Caco-2 (cell line): Measurements from ENCODE around the gene HEATR1. TPM values are rescaled to one million over a fixed set of nuclear protein-coding genes. Genes with fewer than 3 reads are reported as not detected.

ENCODE experiments used
- BruUV-seq: library from RNA; stranded (reverse); fragments of 400-500 nt; replicated peaks from 2 replicates; lab custom pipeline; 2021; lab: Mats Ljungman, UMichigan
- CTCF ChIA-PET: fragments of 300-600 bp; sonication (Branson Sonifier 250); formaldehyde crosslinking; loops from one replicate; lab custom pipeline; 2022; ENCODE audit warnings: antibody characterized with exemption; lab: Charles Lee
- POLR2A ChIA-PET: fragments of 300-600 bp; sonication (Branson Sonifier 250); formaldehyde crosslinking; loops from one replicate; lab custom pipeline; 2022; ENCODE audit warnings: antibody characterized with exemption; lab: Charles Lee
- DNase-seq, 2 experiments: peaks; one replicate each; pipeline versions ENCODE4 v3.0.0 to v3.0.0-alpha.2; 2020 to 2022
- H3K27me3 ChIP-seq: replicated peaks from 2 replicates; pipeline ENCODE4 v1.6.0; 2011; ENCODE audit warnings: low read length; ENCODE audit not compliant: control insufficient read depth, insufficient read depth
- H3K36me3 ChIP-seq: 2 replicates; pipeline ENCODE4 v1.5.1; 2011; ENCODE audit warnings: low read length; ENCODE audit not compliant: control insufficient read depth, insufficient read depth
- H3K4me1 ChIP-seq: fragments of 250-450 bp; sonication (Bioruptor Pico); 2 replicates; pipeline ENCODE4 v1.5.1; 2020; ENCODE audit warnings: mild to moderate bottlenecking
- H3K4me3 ChIP-seq: 2 replicates; pipeline ENCODE4 v1.5.1; 2011; ENCODE audit warnings: low read depth, mild to moderate bottlenecking, control low read depth, low read length
- H3K9me3 ChIP-seq: fragments of 250-450 bp; sonication (Bioruptor Pico); 2 replicates; pipeline ENCODE4 v1.5.1; 2020; ENCODE audit warnings: mild to moderate bottlenecking, moderate library complexity
- H3K27ac Mint-ChIP-seq: one replicate; pipeline ENCODE4 v1.8.0; 2022; ENCODE audit warnings: mixed read lengths; ENCODE audit not compliant: unreplicated experiment
- H3K27me3 Mint-ChIP-seq: one replicate; pipeline ENCODE4 v1.8.0; 2022; ENCODE audit warnings: mixed read lengths; ENCODE audit not compliant: insufficient read depth, unreplicated experiment
- H3K36me3 Mint-ChIP-seq: one replicate; pipeline ENCODE4 v1.8.0; 2022; ENCODE audit warnings: mild to moderate bottlenecking, mixed read lengths; ENCODE audit not compliant: insufficient read depth, unreplicated experiment
- H3K4me1 Mint-ChIP-seq: one replicate; pipeline ENCODE4 v1.8.0; 2022; ENCODE audit warnings: low read depth, mixed read lengths; ENCODE audit not compliant: unreplicated experiment
- H3K4me3 Mint-ChIP-seq: one replicate; pipeline ENCODE4 v1.8.0; 2022; ENCODE audit warnings: mild to moderate bottlenecking, moderate library complexity, mixed read lengths; ENCODE audit not compliant: unreplicated experiment
- H3K9me3 Mint-ChIP-seq: one replicate; pipeline ENCODE4 v1.8.0; 2022; ENCODE audit warnings: mixed read lengths; ENCODE audit not compliant: unreplicated experiment
- CTCF ChIP-seq, 2 experiments: fragments of 200-600 bp in 1 of 2; IDR thresholded peaks; 1 replicate in 1 of 2; 2 replicates in 1 of 2; pipeline versions ENCODE4 v1.5.1 to v1.8.0; 2011 to 2022; ENCODE audit warnings: antibody characterized with exemption in 1 of 2, control low read depth in 1 of 2, inconsistent platforms in 1 of 2, low read depth in 1 of 2, low read length in 1 of 2, mild to moderate bottlenecking in 1 of 2, moderate library complexity in 1 of 2; ENCODE audit not compliant: insufficient read depth in 1 of 2, severe bottlenecking in 1 of 2, unreplicated experiment in 1 of 2
- intact Hi-C: fragments of 100-400 bp; cut with micrococcal nuclease; formaldehyde crosslinking; loops from one replicate; pipeline ENCODE4 v1.10.0; 2022; ENCODE audit not compliant: unreplicated experiment
- total RNA-seq: library from RNA; stranded (reverse); gene quantifications from 2 replicates; pipeline ENCODE4 v1.2.3, GENCODE V29; 2022

HEATR1 gene
- total RNA-seq, 1 experiment from 2014 or later, result 56.5 TPM

GRCh38 chr1:236636017-236636416, 31.7 kb upstream of the HEATR1 start:
- ChIA-PET CTCF (no interaction called here), POLR2A (no interaction called here)
- no peaks in the 10 kb centered on the region for H3K36me3 Mint-ChIP-seq
- Histone ChIP-seq H3K9me3 (no peaks in the 10 kb centered on the region), H3K4me3 (no peak overlapping the region), H3K36me3 (no peaks in the 10 kb centered on the region), H3K27me3 (no peaks in the 10 kb centered on the region), H3K4me1 (no peaks in the 10 kb centered on the region)
- H3K27me3 Mint-ChIP-seq, result peaks cover 23% of the 10 kb centered on the region
- intact Hi-C loops, result no loop called here
- DNase-seq, result no peak
- no peak overlapping the region for H3K4me3 Mint-ChIP-seq
- TF ChIP-seq CTCF (IDR thresholded peaks at IDR 0.05; ENCODE audit: insufficient read depth in 1 of 2, low read depth in 1 of 2, low read length in 1 of 2, severe bottlenecking in 1 of 2, unreplicated experiment in 1 of 2), result no peak
- H3K27ac Mint-ChIP-seq, result no peak overlapping the region
- no peaks in the 10 kb centered on the region for H3K4me1 Mint-ChIP-seq
- peaks cover 12% of the 10 kb centered on the region for H3K9me3 Mint-ChIP-seq
- BruUV-seq, result no TSS peak

- peaks cover 7% of the 10 kb centered on the region; the same call in 1 of the 2 replicates for H3K4me1 ChIP-seq
- ChIA-PET CTCF (no interaction called here), POLR2A (no interaction called here)
- DNase-seq, result no peak
- no peak overlapping the region for H3K4me3 ChIP-seq
- TF ChIP-seq CTCF (IDR thresholded peaks at IDR 0.05; ENCODE audit: insufficient read depth in 1 of 2, low read depth in 1 of 2, low read length in 1 of 2, severe bottlenecking in 1 of 2, unreplicated experiment in 1 of 2), result no peak
- Mint-ChIP-seq H3K4me3 (no peak overlapping the region), H3K36me3 (no peaks in the 10 kb centered on the region), H3K4me1 (peaks cover 11% of the 10 kb centered on the region), H3K27ac (no peak overlapping the region), H3K27me3 (peaks cover 6% of the 10 kb centered on the region), H3K9me3 (peaks cover 9% of the 10 kb centered on the region)
- H3K27me3 ChIP-seq, result no peaks in the 10 kb centered on the region
- intact Hi-C loops, result no loop called here
- H3K36me3 ChIP-seq, result no peaks in the 10 kb centered on the region
- H3K9me3 ChIP-seq, result no peaks in the 10 kb centered on the region
- BruUV-seq, result no TSS peak
Measured at GRCh38 chr1:236627727-236628408, 23.6 kb upstream of the HEATR1 start.

- Mint-ChIP-seq H3K9me3 (peaks cover 18% of the 10 kb centered on the region), H3K4me3 (no peak overlapping the region), H3K27ac (no peak overlapping the region), H3K4me1 (peaks cover 17% of the 10 kb centered on the region), H3K27me3 (peaks cover 4% of the 10 kb centered on the region), H3K36me3 (no peaks in the 10 kb centered on the region)
- ChIA-PET POLR2A (no interaction called here), CTCF (interaction anchor here (0.6 kb wide), 1 partner anchor 14 kb away, joined by 5 read pairs; no protein-coding TSS in a partner anchor)
- Histone ChIP-seq H3K4me3 (no peak overlapping the region), H3K4me1 (peaks cover 8% of the 10 kb centered on the region; the same call in 1 of the 2 replicates), H3K9me3 (peaks cover 5% of the 10 kb centered on the region; the same call in 1 of the 2 replicates), H3K27me3 (no peaks in the 10 kb centered on the region), H3K36me3 (no peaks in the 10 kb centered on the region)
- intact Hi-C loops, result no loop called here
- no peak for DNase-seq
- no peak for TF ChIP-seq CTCF (IDR thresholded peaks at IDR 0.05; ENCODE audit: insufficient read depth in 1 of 2, low read depth in 1 of 2, low read length in 1 of 2, severe bottlenecking in 1 of 2, unreplicated experiment in 1 of 2)
- BruUV-seq, result no TSS peak
Measured at GRCh38 chr1:236623371-236624166, 19.3 kb upstream of the HEATR1 start.
